ENCODE measurements around the gene C1QTNF4.
"Not testable (repeated sequence)": the region's sequence is repeated elsewhere in the genome, so short reads cannot be mapped to it uniquely, and the experiment has no call there.

Gene C1QTNF4

DNA sequence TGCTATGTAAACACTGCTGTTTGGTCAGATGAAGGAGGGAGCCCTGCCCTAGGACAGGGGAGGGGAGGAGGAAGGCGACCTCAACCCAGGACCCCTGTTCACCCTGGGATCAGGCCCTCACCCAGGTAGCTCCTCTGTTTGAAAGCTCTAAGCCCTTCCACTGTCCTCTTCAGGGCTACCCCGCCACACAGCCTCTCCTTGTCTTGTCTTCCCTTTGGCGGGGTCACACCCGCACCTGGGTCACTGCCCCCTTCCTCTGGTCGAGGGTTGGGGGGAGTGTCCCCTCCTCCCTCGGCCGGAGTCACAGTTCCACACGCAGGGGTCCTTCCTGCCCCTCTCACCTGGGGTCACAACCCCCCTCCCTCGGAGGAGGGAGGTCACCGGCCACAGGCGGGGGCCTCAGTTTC is 29.3 kb downstream of the C1QTNF4 start:
- no peak for DNase-seq

DNA sequence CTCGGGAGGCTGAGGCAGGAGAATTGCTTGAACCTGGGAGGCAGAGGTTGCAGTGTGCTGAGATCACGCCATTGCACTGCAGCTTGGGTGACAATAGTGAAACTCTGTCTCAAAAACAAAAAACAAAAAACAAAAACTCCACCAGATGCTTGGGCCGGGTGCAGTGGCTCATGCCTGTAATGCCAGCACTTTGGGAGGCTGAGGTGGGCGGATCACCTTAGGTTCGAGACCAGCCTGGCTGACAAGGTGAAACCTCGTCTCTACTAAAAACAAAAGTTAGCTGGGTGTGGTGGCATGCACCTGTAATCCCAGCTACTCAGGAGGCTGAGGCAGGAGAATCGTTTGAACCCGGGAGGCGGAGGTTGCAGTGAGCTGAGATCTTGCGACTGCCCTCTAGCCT is 29.8 kb downstream of the C1QTNF4 start:
- not testable (repeated sequence) for DNase-seq

DNA sequence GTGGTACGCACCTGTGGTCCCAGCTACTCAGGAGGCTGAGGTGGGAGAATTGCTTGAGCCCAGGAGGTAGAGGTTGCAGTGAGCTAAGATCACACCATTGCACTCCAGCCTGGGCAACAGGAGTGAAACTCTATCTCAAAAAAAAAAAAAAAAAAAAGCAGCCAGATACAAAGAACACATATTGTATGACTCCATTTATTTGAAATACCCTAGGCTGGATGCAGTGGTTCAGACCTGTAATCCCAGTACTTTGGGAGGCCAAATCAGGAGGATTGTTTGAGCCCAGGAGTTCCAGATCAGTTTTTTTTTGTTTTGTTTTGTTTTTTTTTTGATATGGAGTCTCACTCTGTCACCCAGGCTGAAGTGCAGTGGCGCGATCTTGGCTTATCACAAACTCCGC is 31.8 kb downstream of the C1QTNF4 start:
- DNase-seq = not testable (repeated sequence)

DNA sequence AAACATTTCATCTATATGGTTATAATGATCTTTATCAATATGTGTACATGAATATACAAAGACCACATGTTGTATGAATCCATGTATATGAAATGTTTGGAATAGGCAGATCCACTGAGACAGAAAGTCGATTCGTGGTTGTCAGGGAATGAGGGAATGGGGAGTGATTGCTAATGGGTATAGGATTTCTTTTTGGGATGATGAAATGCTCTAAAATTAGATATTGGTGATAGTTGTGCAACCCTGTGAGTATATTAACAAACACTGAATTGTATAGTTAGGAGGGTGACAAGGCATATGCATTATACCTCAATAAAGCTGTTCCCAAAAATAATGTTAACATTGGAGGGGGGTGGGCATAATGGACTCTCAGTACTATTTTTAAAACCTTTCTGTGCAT is 33.8 kb downstream of the C1QTNF4 start:
- no peak for DNase-seq

DNA sequence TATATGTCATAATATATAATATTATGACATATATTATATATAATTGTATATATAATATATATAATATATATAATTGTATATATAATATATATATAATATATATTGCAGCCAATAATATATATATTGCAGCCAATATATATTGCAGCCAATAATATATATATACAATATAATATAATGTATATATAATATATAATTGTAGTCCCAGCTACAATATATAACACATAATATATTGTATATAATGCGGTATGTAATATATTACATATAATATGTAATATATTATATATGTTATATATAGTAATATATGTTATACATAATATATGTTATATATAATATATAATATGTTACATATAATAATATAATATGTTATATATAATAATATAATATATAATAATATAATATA is 35.5 kb downstream of the C1QTNF4 start:
- DNase-seq = no peak

DNA sequence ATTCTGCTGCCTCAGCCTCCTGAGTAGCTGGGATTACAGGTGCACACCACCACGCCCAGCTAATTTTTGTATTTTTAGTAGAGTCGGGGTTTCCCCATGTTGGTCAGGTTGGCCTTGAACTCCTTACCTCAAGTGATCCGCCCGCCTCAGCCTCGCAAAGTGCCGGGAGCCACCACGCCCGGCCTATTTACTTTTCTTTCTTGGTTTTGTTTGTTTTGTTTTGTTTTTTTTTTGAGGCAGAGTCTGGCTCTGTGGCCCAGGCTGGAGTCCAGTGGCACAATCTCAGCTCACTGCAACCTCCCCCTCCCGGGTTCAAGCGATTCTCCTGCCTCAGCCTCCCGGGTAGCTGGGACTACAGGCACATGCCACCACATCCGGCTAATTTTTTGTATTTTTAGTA is 37.2 kb downstream of the C1QTNF4 start:
- not testable (repeated sequence) for DNase-seq

DNA sequence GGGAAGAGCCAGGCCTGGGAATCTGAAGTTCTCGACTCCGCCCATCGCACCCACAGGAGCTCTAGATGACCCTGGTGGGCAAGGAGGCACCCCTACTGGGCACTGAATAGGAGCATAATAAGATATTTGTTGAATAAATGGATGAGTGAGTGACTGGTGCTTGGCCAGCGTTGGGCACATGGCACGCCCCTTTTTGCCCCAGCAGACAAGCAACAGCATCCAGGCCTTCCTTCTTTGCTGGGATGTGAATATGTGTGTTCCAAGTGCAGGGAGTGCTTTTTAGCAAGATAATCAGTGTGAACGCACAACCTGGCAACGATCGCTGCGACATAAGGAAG is 40.8 kb downstream of the C1QTNF4 start:
- DNase-seq = no peak

DNA sequence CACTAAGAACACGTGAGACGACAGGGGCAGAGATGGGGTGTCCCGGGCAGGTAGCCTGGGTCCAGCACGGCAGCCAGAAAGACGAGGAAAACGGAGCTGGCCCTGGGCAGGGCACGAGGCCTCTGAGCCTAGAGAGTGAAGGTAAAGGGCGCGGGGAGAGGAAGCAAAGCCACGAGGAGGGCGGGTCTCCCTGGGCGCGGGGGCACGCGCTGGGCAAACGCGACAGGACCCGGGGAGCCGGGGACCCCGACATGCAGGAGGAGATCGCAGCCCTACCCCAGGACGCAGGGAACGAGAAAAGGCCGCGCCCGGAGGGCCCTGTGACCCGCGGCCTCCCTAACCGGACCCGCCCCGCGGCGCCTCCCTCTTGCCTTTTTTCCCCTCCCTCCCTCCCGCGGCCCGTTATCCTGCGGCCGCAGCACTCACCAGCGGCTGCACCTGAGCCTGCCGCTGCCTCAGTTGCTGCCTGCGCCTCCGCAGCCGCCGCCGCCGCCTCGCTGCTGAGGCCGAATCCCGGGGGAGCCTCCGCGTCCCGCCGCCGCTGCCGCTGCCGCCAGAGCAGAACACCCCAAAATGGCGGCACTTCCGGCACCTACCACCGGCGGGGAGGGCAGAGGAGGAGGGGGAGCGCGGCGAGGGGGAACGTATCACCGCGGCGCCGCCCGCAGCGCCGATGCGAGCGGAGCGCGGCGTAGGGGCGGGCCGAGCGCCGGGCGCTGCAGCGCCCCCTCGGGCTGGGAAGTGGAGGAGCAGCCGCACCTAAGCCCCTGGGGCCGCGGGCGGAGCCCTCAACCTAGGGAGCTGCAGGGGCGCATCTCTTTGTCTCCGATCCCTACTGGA is 41.4 kb downstream of the C1QTNF4 start, which contains the start of gene CELF1:
TSS of gene CELF1 (minus strand) at position 567 of the 840 bp plus-strand sequence. CDS start 53,609 bp downstream, outside the sequence.
- DNase-seq = peak; percentile 56

DNA sequence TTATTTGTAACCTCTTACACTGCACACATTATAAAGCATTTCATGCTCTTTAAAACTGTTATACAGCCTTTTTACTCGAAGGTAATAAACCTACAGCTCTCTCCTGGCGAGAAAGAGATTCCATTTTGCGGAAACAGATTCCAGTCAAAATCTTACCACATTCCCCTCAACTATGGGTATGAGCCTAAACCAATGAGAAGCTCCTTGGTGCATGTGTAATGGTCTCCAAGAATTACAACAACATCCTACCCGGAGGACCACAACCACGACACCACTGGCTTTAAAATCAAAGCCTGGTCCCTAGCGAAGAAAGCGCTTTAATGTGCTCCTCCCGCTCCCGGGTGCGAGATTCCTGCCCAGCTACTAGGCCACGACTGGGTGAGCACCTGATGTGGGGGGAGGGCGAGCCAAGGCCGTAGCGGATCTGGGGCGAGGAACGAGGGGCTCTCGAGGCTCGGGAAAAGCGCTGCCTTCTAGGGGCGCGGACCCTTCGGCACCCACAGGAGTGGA is 42.1 kb downstream of the C1QTNF4 start:
- DNase-seq = no peak

DNA sequence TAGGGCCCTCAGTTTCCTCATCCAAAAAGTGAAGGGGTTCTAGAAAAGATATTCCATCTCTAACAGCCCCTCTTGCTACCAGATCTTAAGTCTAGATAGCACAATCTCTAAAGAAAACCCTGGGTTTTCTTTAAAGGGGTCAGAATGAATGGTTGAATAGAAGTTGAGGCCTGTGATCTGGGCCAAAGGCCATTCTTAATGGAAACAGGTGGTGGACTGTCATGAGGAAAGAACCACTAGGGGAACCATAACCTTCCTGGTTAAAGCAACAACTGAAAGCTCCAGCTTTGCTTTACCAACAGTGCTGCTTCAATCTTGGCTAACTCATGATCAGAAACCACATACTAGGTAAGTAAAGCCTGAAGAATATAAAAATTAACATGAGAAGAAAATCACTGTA is 43.1 kb downstream of the C1QTNF4 start:
- no peak for DNase-seq

DNA sequence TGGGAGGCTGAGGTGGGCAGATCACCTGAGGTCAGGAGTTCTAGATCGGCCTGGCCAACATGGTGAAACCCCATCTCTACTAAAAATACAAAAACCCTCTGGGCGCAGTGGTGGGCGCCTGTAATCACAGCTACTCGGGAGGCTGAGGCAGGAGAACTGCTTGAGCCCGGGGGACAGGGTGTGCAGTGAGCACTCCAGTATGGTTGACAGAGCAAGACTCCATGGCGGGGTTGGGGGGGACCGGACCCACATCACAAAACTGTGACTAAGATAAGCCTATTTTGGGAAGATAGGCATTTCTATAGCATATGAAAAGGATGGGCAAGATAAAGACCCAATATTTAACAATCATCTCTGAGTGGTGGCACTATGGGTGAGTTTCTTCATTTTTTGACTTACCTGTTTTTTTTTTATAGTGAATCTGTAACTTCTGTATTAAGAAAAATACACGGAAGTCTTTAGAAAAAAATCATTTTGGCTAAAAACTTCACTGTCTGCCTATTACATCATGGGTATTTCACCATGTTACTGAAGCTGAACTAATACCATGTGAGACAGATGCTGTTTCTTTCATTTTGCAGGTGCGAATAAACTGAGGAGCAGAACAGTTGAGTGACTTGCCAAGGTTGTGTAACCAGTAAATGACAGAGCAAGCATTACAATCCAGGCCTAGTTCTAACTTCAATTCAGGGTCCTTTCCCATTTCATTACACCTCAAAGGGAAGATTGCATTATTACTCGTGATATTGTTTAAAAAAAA is 43.7 kb downstream of the C1QTNF4 start:
- DNase-seq = no peak

DNA sequence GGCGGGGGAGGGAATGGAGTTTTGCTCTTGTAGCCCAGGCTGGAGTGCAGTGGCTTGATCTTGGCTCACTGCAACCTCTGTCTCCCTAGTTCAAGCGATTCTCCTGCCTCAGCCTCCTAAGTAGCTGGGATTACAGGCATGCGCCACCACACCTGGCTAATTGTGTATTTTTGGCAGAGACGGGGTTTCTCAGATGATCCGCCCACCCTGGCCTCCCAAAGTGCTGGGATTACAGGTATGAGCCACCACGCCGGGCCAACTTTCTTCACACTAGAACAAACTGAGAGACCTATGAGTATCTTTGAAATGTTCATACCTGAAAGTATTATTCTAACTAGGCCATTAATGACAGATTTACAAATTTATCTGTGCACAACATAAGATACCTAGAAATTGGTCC is 47.9 kb downstream of the C1QTNF4 start:
- not testable (repeated sequence) for DNase-seq

DNA sequence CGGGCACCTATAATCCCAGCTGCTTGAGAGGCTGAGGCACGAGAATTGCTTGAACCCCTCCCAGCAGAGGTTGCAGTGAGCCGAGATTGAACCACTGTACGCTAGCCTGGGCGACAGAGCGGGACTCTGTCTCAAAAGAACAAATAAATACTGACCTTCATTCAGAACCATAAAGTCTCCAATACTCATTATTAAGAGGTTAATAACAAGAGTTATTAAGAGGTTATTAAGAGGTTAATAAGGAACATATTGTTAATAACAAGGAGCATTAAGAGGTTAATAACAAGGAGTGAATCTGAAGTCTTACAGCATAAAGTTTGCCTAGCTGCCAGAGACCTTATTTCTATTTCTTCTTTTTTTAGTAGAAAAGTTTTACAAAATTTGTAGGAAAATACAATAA is 48.9 kb downstream of the C1QTNF4 start:
- DNase-seq = no peak

DNA sequence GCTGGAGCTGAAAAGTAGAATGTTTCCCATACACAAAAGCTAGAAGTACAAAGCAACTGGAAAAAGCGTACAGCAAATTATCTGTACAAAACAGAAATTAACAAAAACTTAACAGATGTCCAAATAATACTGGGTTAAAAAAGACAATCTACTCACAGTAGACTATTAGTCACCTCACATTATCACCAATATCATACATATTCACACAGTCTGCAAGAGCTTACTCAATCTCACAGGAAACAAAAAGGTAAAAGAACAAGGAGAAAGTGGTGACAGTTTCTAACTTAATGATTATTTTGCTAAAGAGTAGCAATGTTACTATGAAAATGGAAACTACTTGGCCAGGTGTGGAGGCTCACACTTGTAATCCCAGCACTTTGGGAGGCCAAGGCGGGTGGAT is 53.1 kb downstream of the C1QTNF4 start:
- no peak for DNase-seq

DNA sequence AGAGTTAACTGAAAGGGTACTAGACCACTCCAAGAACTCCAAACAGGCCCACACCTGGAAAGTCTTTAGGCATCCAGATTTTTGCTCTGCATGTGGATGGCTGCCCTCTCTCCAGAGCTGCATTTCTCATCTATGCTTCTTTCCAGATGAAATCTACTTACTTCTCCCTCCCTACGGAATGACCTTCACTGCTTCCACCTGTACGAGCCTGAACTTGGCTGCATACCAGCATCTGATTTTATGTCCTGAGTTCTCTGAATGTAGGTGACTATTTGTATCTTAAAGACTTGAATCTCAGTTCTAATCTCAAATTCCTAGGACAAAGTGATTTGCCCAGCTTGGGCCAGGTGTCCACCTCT is 54.6 kb downstream of the C1QTNF4 start:
- DNase-seq = no peak
